Body of pancreas (tissue), 4 donors: Measurements from ENCODE around the gene WDR7.

Experiments
- CTCF ChIP-seq, 7 experiments: fragments of 450-650 bp in 4 of 7; fragments of 200-600 bp in 3 of 7; sonication (generic) in 3 of 7; IDR thresholded peaks; one replicate each; pipeline ENCODE4 v1.5.1; 2016 to 2019; ENCODE audit warnings: antibody characterized with exemption in 7 of 7
- POLR2A ChIP-seq, 3 donors: fragments of 450-650 bp; IDR thresholded peaks; one replicate each; pipeline ENCODE4 v1.6.1; 2016; ENCODE audit warnings: antibody characterized with exemption in 3 of 3, mild to moderate bottlenecking in 2 of 3

DNA sequence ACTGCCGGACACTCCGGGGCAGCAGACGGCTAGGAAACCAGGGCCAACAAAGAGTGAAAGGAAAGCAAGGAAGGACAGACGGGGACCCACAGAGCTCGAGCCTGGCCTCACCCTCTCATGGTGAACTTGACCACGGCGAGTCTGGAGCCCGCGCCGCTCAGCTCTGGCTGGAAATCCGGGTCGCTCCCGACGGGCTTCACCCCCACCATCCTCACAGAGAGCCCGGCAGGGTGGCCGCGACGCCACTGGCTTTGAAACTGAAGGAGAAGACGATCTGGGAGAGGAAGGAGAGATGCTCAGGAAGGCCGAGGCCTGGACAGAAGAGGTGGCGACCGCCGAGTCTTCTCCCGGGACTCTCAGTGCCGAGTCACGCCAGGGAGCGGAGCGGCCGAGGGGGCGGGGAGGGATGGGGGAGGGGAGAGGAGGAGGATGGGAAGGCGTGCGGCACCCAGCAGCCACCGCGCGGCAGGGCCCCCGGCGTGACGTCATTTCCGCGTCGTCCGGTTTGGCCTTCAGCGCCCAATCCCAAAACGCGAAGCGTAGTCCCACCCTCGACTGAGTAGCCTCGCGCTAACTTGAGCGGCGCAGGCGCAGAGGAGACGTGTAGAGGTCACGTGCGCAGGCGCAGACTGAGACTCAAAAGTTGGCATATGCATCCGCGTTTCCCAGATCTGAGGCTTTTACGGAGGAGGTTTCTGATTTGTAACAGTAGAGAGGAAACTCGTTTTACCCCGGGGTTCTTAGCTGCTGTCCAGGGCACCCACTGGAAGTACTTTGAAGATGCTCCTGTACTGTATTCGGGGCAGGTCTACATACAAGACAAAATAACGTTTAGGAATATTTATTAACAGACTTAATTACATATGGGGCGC lies 12.7 kb upstream of the WDR7 start, which contains the start of gene TXNL1:
- TF ChIP-seq POLR2A (IDR thresholded peaks at IDR 0.05) (peak; percentile 82 to 95 (median 94)), CTCF (IDR thresholded peaks at IDR 0.05) (no peak)
